Measurements from ENCODE around the gene DCXR. TPM values are rescaled to one million over a fixed set of nuclear protein-coding genes. Genes with fewer than 3 reads are reported as not detected.
"Not testable (repeated sequence)": the region's sequence is repeated elsewhere in the genome, so short reads cannot be mapped to it uniquely, and the experiment has no call there.

DCXR gene
- total RNA-seq, 1 donor from 2014 or later: 175 TPM

DNA sequence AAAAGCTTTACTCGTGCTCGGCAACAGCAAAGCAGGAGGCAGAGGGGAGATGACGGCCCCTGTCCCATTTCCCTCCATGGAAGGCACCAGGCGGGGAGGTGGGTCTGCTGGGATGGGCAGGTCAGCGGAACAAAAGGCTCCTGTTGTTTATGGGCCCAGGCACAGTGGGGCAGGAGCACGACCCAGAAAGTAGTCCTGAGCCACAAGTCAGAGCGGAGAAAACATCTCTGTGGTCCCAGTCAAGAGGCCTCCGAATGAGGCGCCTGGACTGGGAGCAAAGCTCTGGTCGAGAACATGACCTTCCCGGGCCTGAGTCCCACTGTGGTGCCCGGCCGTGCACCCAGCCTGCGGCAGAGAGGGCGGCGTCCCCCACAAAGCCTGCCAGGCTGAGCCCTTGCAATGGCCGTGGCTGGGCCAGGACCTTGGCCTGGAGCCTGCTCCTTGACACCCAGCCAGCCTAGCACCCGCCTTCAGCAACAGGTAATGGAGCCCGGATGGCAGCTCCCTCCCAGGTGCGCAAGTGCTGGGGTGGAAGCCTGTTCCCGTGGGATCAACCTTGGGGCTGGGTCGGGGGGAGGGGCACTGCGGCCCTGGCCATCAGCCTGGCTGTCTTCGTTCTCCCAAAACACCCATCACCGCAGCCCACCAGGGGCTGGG lies 10.5 kb upstream of the DCXR start:
- ATAC-seq: no peak
- intact Hi-C loops (cut with DNase I): no loop called here
- no peak for DNase-seq (ENCODE audit: missing footprints)

DNA sequence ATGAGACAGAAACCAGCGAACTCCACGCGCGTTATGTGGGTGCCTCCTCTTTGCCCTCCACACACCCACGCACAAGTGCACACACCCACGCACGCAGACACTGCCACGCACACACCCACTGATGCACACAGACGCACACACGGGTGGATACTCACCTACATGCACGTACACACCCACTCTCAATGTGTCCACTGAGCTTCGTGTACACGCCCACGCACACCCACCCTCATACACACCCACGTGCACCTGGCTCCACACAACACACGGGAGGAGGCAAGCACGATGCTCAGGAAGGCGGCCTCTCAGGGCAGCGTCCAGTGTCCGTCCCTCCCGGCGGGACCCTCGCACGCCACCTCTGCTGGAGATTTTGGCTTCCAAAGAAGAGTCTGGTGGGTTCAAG lies 9.9 kb upstream of the DCXR start:
- no peak for DNase-seq (ENCODE audit: missing footprints)
- intact Hi-C loops (cut with DNase I): no loop called here
- no peak for ATAC-seq

DNA sequence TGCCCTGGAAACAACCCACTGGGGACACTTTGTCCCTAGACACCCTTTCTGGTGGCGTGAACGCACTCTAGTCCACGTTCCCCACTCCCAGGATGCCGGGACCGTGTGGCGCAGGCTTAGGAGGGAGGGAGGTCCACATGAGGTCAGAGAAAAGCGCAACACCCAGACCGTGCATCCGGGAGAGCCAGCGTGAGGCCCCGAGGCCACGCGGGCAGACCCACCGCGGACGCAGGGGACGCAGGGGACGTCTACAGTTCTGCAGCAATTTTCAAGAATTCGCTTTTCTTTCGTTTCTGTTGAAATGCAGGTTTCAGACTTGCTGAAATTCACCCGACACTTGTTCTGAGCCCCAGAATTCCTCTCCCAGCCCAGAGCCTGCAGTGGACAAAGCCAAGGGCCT lies 9.4 kb upstream of the DCXR start:
- ATAC-seq: no peak
- DNase-seq (ENCODE audit: missing footprints): no peak
- intact Hi-C loops (cut with DNase I): no loop called here

DNA sequence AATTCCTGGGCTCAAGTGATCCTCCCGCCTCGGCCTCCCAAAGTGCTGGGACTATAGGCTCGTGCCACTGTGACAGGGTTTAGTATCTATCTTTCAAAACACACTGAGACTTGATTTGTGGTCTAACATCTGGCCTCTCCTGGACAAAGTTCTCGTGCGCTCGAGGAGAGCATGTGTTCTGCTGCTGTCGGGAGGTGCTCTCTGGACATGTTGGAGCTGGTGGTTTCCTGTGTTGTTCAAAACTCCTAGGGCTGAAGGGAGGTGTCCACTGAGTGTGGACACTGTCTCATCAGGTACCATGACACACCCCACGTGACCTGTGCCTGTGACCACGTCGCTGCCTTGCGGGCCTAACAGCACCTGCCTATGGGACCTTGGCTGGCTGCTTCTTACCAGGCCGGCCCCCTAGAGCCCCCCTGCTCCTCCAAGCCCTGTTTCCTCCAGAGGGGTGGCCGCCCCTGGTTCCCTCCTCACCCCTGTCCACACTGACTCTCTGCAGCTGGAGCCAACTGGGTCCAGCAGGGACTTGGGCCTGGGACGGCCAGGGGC lies 8.5 kb upstream of the DCXR start:
- no peak for DNase-seq (ENCODE audit: missing footprints)
- intact Hi-C loops (cut with DNase I): no loop called here

DNA sequence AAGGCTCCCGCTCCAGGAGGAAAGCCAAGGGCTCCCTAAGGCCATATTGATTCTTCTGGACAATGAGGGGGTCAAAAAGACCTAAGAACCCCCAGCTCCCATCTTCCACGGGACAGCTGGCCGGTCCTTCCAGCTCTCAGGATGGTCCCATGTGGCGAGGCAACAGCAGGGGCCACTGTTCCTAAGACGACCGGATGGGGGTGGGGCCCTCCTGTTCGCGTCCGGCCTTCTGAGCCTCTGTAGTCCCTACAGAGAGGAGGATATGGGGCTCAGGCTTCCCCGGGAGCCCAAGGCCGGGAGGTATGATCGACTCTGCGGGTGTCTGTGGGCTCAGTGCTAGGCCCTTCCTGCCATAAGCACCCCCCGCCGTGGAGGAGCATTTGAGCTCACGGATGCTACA lies 6.0 kb upstream of the DCXR start:
- intact Hi-C loops (cut with DNase I): no loop called here
- no peak for ATAC-seq
- DNase-seq (ENCODE audit: missing footprints): no peak

More for the DNA sequence above, 8.5 kb upstream of the DCXR start:
- no peak for ATAC-seq

DNA sequence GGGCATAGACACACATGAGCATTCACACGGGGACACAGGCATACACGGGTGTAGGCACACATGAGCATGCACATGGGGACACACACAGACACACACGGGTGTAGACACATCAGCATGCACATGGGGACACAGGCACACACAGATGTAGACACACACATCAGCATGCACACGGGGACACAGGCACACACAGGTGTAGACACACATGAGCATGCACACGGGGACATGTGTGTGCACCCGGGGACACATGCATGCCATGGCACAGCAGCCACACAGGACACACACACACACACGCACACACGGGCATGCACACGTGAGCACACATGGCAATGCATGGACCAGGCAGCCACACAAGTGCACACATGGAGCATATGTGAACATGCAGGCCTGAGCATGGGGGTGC lies 5.2 kb upstream of the DCXR start:
- DNase-seq (ENCODE audit: missing footprints) (no peak), ATAC-seq (no peak)
- intact Hi-C loops (cut with DNase I): no loop called here

DNA sequence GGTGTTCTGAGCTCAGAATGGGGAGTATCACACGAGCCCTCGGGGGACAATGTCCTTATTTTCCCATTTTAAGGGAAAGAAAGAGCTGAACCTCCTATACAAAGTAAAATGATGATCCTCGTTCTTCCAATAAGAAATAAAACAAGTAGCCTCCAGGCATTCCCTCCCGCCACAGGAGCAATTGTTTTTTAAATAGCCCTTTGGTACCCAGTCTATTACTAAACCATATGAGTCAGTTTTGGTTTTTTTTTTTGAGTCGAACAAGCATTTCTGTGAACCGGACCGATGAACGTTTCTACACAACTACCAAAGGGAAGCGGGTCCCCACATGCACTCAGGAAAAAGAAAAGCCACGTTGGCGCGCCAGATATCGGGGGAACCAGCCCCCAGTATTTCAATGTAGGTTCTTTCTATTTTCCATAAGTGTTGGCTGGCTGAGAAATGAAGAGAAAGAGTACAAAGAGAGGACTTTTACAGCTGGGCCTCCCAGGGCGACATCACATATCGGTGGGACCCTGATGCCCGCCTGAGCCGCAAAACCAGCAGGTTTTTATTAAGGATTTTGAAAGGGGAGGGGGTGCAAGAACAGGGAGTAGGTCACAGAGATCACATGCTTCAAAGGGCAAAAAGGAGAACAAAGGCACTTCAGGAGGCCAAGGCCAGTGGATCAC lies 3.8 kb upstream of the DCXR start:
- ATAC-seq (no peak), DNase-seq (ENCODE audit: missing footprints) (no peak)
- intact Hi-C loops (cut with DNase I): no loop called here

DNA sequence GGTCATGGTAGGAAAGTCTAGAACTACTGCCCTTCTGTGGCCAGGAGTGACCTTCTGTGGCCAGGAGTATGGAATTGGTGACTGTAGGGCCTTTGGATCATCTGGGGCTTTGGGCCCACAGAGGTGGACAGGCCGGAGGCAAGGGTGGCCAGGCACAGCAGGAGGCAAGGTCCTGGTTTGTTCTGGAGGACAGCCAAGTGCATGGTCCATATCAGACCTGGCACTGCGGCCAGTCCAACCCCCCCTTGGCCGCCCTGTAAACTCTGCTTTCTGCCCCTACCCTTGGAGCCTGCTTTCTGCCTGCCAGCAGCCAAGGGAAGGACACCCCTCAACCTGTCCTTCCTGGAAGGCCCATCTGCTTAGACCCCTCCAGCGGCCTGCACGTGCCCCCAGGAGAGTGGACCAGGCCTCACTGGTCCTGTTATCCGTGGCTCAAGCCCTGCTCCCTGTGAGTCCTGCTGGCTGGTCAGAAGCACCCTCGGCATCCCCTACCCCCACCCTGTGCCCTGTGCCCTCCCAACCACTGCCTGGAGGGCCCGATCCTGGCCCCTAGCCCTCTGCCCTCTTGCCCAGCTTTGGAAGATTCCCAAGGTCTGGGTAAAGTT lies 2.3 kb upstream of the DCXR start:
- ATAC-seq (no peak), DNase-seq (ENCODE audit: missing footprints) (no peak)
- intact Hi-C loops (cut with DNase I): loop anchor here (5.0 kb wide), 1 partner anchor 253 kb away; no protein-coding TSS in a partner anchor

DNA sequence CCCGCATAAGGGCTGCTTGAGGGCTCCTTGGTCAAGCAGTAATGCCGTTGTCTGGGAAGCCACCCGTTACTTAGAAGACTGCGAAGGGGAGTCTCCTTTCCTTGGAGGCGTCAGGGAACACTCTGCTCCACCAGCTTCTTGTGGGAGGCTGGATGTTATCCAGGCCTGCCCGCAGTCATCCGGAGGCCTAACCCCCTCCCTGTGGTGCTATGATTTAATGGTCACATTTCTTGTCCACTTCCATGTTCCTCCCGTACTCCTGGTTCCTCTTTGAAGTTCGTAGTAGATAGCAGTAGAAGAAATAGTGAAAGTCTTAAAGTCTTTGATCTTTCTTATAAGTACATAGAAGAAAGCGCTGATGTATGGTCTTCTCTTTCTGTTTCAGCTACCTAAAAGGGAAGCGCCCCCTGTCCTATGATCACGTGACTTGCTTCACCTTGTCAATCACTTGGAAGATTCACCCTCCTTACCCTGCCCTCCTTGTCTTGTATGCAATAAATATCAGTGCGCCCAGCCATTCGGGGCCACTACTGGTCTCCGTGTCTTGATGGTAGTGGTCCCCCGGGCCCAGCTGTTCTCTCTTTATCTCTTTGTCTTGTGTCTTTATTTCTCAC lies 1.4 kb upstream of the DCXR start:
- intact Hi-C loops (cut with DNase I): loop anchor here (5.0 kb wide), 1 partner anchor 253 kb away; no protein-coding TSS in a partner anchor
- not testable (repeated sequence) for DNase-seq (ENCODE audit: missing footprints)

DNA sequence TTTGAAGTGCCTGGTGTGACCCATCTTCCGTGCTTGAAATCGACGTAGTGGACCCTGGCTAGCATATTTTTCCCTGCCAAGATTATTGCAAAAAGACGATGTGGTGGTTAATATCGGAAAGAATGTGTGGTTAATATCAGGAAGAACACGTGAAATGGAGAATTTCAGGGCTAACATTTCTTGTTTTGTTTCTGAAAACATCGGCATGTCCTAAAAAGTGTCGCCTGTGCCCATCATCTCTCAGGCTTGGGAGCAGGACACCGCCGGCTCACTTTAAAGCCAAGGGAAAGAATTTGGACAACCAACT lies 345 bp upstream of the DCXR start:
- intact Hi-C loops (cut with DNase I): loop anchor here (1.0 to 5.0 kb wide), 2 partner anchors 60 to 254 kb away; partner anchors contain the start of gene FASN
- ATAC-seq: no peak

More for the DNA sequence above, 1.4 kb upstream of the DCXR start:
- ATAC-seq: not testable (repeated sequence)

DNA sequence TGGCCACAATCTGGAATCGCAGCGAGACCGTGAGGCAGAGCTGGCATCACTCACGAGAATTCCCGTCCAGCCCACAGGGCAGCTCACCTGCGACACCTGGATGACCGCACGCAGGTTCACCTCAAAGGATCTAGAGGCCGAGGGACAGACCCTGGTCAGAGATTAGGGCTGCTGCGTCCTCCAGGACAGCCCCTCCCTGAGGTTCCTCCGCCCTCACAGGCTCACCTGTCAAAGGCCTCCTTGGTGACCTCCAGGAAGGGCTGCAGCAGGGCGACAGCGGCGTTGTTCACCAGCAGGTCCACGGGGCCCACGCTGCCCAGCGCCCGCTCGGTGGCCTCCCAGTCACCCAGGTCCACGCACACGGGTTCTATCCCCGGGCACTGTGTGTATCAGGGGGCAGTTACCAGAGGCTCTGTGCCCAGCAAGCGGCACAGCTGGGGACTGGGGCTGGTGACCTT lies 834 bp downstream of the DCXR start:
- ATAC-seq: no peak
- intact Hi-C loops (cut with DNase I): loop anchor here (1.0 to 5.0 kb wide), 2 partner anchors 62 to 256 kb away; partner anchors contain the start of gene FASN
- DNase-seq (ENCODE audit: missing footprints): no peak

More for the DNA sequence above, 345 bp upstream of the DCXR start:
- DNase-seq (ENCODE audit: missing footprints): no peak

DNA sequence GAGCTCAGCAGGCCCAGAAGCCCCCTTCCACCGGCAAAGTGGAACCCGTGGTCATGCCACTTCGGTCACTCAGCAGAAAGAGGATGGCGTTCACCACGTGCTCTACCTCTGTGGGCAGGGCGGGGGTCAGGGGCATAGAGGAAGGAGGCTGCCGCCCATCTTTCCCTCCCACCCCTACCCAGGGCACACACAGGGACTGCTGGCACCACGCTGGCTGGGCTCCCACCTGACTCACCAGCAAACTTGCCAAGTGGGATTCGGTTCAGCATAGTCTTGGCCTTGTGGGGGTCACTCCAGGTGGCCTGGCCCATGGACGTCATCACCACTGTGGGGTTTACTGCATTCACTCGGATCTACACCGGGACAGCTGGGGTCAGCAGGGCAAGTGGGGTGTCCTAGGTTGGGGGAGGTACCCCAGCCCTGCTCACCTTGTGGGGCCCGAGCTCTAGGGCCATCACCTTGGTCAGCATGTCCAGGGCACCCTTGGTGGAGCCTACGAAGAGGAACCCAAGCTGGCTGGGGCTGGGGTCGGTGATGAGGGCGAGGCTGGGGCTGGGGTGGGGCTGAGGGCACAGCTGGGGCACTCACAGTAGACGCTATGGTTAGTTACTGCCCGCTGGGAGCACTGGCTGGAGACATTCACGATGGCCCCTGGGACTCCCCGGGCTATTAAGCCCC lies 1.4 kb downstream of the DCXR start:
- intact Hi-C loops (cut with DNase I): loop anchor here (5.0 kb wide), 1 partner anchor 256 kb away; no protein-coding TSS in a partner anchor
- no peak for ATAC-seq
- DNase-seq (ENCODE audit: missing footprints): no peak

DNA sequence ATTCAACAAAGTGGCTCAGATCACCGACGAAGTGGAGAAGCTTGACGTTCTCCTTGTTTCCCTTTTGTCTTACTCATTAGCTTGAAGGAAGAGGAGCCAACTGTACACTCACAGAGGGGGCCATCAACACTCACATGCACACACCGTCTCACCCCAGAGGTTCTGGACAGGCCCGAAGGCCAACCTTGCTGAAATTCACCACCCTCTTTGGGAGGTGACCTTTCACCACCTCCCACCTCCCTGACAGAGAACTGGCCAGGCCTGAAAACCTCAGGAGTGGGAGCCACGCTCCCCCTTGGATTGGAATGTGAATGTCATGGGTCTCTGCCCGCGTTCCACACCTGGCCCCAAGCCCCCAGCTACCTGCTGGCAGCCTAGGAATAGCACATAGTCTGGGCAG lies 2.0 kb downstream of the DCXR start:
- ATAC-seq (no peak), DNase-seq (ENCODE audit: missing footprints) (no peak)
- intact Hi-C loops (cut with DNase I): loop anchor here (5.0 kb wide), 1 partner anchor 257 kb away; no protein-coding TSS in a partner anchor

DNA sequence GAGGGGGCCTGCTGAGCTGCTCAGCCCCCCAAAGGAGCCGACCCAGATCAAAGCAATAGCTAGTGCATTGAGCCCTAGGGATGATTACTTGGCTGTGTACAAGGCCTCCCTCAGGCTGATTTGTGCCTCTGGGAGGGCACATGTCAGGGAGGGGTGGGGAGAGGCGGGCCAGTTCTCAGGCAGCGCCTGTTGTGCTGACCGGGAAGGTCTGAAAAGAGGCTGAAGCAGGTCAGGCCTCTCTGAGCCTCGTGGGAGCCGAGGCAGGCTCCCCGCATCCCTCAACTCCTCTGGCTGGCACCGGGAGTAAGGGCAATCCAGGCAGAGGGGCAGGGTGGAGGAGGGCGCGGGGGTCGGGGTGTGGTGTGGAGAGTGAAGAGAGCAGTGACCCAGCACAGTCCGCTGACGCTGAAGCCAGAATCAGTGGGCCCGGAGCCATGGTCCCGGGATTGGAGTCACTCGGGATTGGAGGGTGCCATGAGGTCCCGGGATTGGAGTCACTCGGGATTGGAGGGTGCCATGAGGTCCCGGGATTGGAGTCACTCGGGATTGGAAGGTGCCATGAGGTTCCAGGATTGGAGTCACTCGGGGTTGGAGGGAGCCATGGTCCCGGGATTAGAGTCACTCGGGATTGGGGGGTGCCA lies 3.0 kb downstream of the DCXR start:
- no peak for ATAC-seq
- intact Hi-C loops (cut with DNase I): loop anchor here (5.0 kb wide), 1 partner anchor 258 kb away; no protein-coding TSS in a partner anchor
- DNase-seq (ENCODE audit: missing footprints): no peak

DNA sequence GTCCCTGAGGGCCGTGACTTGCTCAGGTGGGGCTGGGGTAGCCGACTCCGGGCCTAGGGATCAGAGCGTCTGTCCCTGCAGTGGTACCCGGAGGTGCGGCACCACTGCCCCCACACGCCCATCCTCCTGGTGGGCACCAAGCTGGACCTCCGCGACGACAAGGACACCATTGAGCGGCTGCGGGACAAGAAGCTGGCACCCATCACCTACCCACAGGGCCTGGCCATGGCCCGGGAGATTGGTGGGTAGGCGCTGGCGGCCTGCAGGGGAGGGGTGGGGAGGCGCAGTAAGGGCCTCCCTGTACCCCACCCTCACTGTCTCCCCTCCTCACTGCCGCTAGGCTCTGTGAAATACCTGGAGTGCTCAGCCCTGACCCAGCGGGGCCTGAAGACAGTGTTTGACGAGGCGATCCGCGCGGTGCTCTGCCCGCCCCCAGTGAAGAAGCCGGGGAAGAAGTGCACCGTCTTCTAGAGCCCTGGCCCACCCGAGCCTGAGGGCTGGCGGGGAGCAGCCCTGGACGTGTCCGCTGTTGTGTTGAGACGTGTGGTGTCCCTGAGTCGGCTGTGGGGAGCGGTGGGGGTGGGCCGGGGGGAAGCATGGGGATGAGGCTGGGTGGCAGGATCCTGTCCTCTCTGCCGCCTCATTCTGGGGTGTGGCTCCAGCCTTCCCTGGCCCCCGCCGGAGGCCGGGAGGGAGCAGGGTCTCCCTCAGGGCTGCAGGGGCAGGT lies 4.0 kb downstream of the DCXR start:
- intact Hi-C loops (cut with DNase I): no loop called here
- ATAC-seq (no peak), DNase-seq (ENCODE audit: missing footprints) (no peak)

DNA sequence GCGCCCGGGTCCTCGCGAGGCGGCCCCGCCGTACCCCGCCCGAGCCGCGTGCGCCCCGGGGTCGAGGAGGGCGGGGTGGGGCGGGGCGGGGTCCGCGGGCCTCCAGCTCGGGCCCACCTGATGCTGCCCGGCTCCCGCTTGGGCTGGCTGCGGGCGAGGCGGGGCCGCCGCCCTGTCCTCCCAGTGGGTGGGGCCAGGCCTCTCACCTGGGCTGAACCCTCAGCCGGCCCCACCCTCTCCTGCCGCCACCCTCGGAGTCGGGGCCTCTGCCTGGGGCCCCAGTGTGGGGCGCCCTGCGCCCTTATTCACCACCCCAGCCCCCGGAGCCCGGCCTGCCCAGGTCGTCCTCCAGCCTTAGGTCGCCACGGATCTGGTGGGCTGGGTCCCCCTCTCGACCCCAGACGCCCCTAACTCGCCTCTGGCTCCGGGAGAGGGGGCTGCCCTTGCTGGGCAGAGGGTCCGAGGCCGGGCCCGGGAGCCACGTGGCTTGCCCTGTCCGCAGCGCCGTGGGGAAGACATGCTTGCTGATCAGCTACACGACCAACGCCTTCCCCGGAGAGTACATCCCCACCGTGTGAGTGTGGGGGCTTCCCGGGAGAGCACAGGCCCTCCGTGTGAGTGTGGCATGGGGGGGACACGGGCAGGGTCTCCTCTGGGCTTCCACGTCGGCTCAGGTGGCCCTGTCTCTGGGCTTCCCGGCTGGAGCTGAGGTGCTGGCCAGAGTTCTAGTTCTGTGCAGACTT lies 5.4 kb downstream of the DCXR start:
- ATAC-seq (no peak), DNase-seq (ENCODE audit: missing footprints) (no peak)
- intact Hi-C loops (cut with DNase I): no loop called here

DNA sequence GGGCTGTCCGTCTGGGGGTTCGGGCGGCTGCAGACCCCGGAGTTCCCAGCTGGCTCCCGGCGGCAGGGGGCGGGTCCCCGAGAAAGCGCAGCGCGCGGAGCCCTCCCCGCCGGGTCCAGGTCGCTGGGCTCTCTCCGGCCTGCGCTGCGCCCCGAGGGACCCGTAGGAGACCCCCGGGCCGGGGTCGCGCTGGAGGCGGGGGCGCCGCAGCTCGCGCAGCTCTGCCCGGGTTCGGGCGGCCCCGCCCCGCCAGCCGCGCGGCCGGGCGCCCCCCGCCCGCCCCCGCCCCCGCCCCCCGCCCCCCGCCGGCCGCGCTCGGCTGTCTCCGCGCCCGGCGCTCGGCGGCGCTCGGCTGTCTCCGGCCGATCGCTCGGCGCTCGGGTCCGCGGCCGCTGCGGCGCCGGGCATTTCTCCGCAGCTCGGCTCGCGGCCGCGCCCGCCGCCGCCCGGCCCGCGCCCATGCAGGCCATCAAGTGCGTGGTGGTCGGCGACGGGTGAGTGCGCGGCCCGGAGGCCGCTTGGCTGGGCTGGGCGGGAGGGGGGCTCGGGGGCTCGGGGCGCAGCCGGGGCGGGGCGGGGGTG lies 6.1 kb downstream of the DCXR start, which contains the start of gene RAC3:
TSS of gene RAC3 (plus strand) at position 376 of the 582 bp plus-strand sequence. CDS start at position 460, 84 bp downstream.
- intact Hi-C loops (cut with DNase I): no loop called here
- no peak for DNase-seq (ENCODE audit: missing footprints)
- no peak for ATAC-seq

Measured in Right ventricle myocardium inferior (tissue), 1 donor.